ENCODE measurements around the gene FRMD6.

Gene FRMD6

DNA sequence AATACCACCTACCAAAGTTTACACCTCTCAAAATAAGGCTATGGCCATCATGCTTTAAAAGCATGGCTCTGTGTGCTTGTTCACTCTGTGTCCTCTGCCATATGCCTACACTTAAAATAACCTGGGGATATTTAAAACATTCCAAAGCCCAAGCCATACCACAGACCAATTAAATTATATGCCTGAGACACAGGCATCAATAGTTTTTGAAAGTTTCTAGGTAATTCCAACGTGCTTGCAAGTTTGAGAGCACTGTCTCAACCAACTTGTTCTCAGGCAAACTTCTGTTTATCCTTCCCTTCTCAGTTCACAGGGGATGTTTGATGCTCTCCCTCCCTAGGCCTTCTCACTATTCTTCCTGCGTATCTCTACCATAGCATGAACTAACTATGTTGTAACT is 3.4 kb upstream of the FRMD6 start:
- Histone ChIP-seq H3K27me3 (ENCODE audit: insufficient read depth, low read depth, severe bottlenecking) (no peaks in the 10 kb centered on the region), H3K9me3 (ENCODE audit: severe bottlenecking) (no peaks in the 10 kb centered on the region), H3K27ac (no peak overlapping the region), H3K4me3 (ENCODE audit: low read depth, low read length) (no peak overlapping the region), H3K36me3 (no peaks in the 10 kb centered on the region)
- no peak for DNase-seq
- TF ChIP-seq, protein P1, sequence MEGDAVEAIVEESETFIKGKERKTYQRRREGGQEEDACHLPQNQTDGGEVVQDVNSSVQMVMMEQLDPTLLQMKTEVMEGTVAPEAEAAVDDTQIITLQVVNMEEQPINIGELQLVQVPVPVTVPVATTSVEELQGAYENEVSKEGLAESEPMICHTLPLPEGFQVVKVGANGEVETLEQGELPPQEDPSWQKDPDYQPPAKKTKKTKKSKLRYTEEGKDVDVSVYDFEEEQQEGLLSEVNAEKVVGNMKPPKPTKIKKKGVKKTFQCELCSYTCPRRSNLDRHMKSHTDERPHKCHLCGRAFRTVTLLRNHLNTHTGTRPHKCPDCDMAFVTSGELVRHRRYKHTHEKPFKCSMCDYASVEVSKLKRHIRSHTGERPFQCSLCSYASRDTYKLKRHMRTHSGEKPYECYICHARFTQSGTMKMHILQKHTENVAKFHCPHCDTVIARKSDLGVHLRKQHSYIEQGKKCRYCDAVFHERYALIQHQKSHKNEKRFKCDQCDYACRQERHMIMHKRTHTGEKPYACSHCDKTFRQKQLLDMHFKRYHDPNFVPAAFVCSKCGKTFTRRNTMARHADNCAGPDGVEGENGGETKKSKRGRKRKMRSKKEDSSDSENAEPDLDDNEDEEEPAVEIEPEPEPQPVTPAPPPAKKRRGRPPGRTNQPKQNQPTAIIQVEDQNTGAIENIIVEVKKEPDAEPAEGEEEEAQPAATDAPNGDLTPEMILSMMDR (IDR thresholded peaks at IDR 0.05; ENCODE audit: low read depth, low read length) = no peak

DNA sequence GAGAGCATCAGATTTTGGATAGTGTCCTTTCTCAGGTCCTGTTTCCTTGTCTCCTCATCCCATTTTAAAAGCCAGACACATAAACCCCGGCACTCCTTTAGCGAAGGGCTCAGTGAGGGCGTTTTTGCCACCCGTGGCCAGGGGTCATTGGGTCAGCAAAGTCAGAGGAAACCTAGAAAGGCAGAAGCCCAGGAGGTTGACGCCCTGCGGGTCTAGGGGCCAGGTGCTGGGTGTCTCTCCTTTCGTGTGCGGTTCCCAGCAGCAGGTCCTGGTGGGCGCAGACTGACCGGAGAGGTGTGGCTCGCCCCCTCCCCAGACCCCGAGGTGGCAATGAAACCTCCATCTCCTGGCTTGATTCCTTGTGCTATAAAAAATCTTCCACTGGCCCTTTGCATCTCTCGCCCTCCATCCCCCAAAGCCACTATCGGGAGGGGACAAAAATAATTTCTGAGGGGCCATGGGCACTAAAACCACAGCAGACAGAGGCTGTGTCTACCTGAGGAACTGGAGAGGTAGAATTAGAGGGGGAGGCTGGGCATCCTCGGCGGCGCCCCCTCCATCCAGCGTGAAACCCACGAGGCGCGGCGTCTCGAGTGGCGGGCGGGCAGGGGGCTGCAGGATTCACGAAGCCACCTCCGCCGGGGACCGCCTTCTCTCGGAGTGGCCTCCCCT is 858 bp upstream of the FRMD6 start:
- H3K36me3 ChIP-seq = no peaks in the 10 kb centered on the region
- H3K27me3 ChIP-seq (ENCODE audit: insufficient read depth, low read depth, severe bottlenecking) = no peaks in the 10 kb centered on the region
- TF ChIP-seq, protein P1 (IDR thresholded peaks at IDR 0.05; ENCODE audit: low read depth, low read length) = no peak
- no peak for DNase-seq
- peak overlapping the region; percentile 95 for H3K27ac ChIP-seq
- peak overlapping the region; percentile 86 for H3K4me3 ChIP-seq (ENCODE audit: low read depth, low read length)
- no peaks in the 10 kb centered on the region for H3K9me3 ChIP-seq (ENCODE audit: severe bottlenecking)

DNA sequence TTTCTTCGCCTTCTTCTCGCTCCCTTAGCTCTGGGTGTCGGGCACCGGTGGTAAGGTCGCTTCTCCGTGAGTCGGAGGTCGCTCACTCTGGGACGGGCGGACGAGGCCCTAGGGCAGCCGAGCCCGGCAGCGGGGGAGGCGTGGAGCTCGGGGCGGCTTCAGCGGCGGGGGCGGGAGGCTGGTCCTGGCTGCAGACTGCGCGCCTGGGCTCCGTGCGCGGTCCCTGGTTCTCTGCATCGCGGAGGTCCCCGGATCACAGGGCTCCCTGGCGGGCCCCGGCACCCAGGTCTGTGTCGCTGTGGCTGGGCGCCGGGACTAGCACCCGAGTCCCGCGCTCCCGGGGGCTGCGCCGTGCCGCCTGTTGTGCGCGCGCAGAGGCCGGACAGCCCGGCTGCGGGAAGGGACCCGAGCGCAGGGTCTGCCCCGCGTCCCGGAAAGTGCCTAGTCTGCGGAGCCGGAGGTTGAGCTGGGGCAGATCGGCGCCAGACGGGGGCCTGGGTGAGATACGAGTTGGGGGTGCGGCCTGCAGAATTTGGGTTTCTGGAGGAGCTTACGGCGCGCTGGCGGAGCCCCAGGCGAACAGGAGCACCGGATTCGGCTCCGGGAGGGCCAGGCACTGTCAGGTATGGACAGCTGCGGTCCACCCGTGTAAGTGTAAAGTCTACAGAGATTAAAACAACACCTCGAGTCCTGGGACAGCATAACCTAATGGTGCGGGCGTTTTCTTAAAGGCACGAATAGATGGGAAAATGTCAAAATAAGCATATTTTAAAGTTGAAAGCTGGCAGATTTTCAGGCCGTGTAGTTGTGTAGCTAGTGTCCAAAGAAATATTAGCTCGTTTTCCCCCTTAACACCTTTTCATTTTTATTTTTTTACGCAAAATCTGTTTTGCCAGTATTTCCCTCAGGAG is 713 bp downstream of the FRMD6 start:
- Histone ChIP-seq H3K27me3 (ENCODE audit: insufficient read depth, low read depth, severe bottlenecking) (no peaks in the 10 kb centered on the region), H3K36me3 (no peaks in the 10 kb centered on the region), H3K27ac (peak overlapping the region; percentile 75), H3K4me3 (ENCODE audit: low read depth, low read length) (peak overlapping the region; percentile 70), H3K9me3 (ENCODE audit: severe bottlenecking) (no peaks in the 10 kb centered on the region)
- TF ChIP-seq, protein P1 (IDR thresholded peaks at IDR 0.05; ENCODE audit: low read depth, low read length) = no peak
- DNase-seq = no peak

DNA sequence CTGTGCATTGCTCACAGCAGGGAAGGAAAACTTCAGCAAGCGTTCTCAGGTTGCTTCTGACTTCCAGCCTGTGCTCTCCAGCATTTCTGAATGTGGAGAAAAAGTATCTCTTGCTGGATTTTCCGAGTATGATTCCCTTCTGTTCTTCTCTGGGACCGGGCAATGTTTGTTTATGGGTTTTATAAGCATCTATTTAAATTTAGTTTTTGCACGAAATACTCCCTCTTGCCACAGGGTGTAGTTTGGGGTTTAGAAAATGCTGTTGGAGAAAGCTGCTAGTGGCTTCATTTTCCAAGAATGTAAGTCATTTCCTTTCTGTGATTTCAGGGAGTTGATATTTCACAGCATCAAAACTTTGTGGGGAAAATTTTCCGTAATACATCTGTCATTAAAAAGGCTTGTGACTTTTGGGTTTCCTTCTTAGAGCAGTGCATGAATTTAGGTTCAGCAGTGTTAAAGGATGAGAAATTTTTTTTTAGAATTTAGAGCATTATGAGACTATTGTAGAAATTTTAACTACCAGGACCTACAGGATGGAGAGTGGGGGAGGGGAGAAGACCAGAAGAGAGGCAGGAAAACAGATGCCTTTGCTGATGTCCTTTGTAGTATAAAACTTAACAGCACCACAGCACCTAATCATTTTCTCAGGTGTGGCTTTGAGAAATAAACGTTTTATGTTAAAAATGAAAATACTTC is 1.5 kb downstream of the FRMD6 start:
- no peak for DNase-seq
- H3K9me3 ChIP-seq (ENCODE audit: severe bottlenecking) = no peaks in the 10 kb centered on the region
- TF ChIP-seq, protein P1 (IDR thresholded peaks at IDR 0.05; ENCODE audit: low read depth, low read length) = no peak
- no peak overlapping the region; the same call in 1 of the 2 replicates for H3K27ac ChIP-seq
- H3K27me3 ChIP-seq (ENCODE audit: insufficient read depth, low read depth, severe bottlenecking) = no peaks in the 10 kb centered on the region
- no peaks in the 10 kb centered on the region for H3K36me3 ChIP-seq
- peak overlapping the region; percentile 70 for H3K4me3 ChIP-seq (ENCODE audit: low read depth, low read length)

GRCh38 chr14:51653775-51654532 is 2.2 kb downstream of the FRMD6 start:
- H3K4me3 ChIP-seq (ENCODE audit: low read depth, low read length) = no peak overlapping the region
- no peaks in the 10 kb centered on the region for H3K27me3 ChIP-seq (ENCODE audit: insufficient read depth, low read depth, severe bottlenecking)
- TF ChIP-seq, protein P1 (IDR thresholded peaks at IDR 0.05; ENCODE audit: low read depth, low read length) = no peak
- H3K27ac ChIP-seq = no peak overlapping the region
- no peaks in the 10 kb centered on the region for H3K9me3 ChIP-seq (ENCODE audit: severe bottlenecking)
- no peaks in the 10 kb centered on the region for H3K36me3 ChIP-seq
- no peak for DNase-seq
